K562 (cell line): ENCODE data around the gene TSPAN1. TPM values are rescaled to one million over a fixed set of nuclear protein-coding genes. Genes with fewer than 3 reads are reported as not detected.

Experiments
- ARNT ChIP-seq, 2 experiments: fragments of 450-650 bp; IDR thresholded peaks; 2 replicates each; pipeline ENCODE4 v1.6.1; 2016; ENCODE audit warnings: mild to moderate bottlenecking in 1 of 2
- ASH1L ChIP-seq: fragments of 450-650 bp; IDR thresholded peaks from 2 replicates; pipeline ENCODE4 v1.6.1; 2018; ENCODE audit warnings: borderline replicate concordance, mild to moderate bottlenecking, low read depth; ENCODE audit not compliant: partially characterized antibody
- C11orf30 ChIP-seq: fragments of 450-650 bp; IDR thresholded peaks from 2 replicates; pipeline ENCODE4 v1.6.1; 2016; ENCODE audit warnings: low read depth, mild to moderate bottlenecking
- KLF6 ChIP-seq: fragments of 250-450 bp; sonication (Bioruptor Pico); IDR thresholded peaks from 2 replicates; pipeline ENCODE4 v1.4.0; 2020; ENCODE audit warnings: mild to moderate bottlenecking, moderate library complexity, borderline replicate concordance
- RB1 ChIP-seq: fragments of 450-650 bp; IDR thresholded peaks from 2 replicates; pipeline ENCODE4 v1.6.1; 2017; ENCODE audit warnings: low read depth, mild to moderate bottlenecking
- XRCC3 ChIP-seq: fragments of 450-650 bp; IDR thresholded peaks from 2 replicates; pipeline ENCODE4 v1.6.1; 2017; ENCODE audit warnings: mild to moderate bottlenecking, moderate library complexity
- ZBTB40 ChIP-seq, 2 experiments: fragments of 450-650 bp in 1 of 2; sonication (generic) in 1 of 2; formaldehyde crosslinking in 1 of 2; IDR thresholded peaks; 2 replicates each; pipeline versions ENCODE4 v1.7.1 to v1.9.0; 2016 to 2022; ENCODE audit warnings: inconsistent platforms in 1 of 2, mild to moderate bottlenecking in 1 of 2, missing genetic modification reagents in 1 of 2
- ZNF232 ChIP-seq: sonication (generic); formaldehyde crosslinking; IDR thresholded peaks from 2 replicates; pipeline ENCODE4 v1.8.0; 2022; ENCODE audit warnings: mild to moderate bottlenecking, missing genetic modification reagents
- ZNF518B ChIP-seq: fragments of 250-450 bp; sonication (Bioruptor Pico); IDR thresholded peaks from 2 replicates; pipeline ENCODE4 v1.5.0; 2021; ENCODE audit warnings: mild to moderate bottlenecking, moderate library complexity
- polyA plus RNA-seq, 8 experiments: library from polyadenylated mRNA; depleted of rRNA in 4 of 8; stranded (reverse) in 5 of 8; unstranded in 3 of 8; fragments of >200 nt; fragmentation: Nextera tagmentation in 2 of 8; fragmentation: Illumina TruSeq in 1 of 8; extraction: Ambion mirVana in 2 of 8; extraction: Trizol in 1 of 8; gene quantifications; 2 replicates each; pipeline versions ENCODE4 v1.2.1 to v1.2.3, GENCODE V29; 2011 to 2014; ENCODE audit warnings: inconsistent platforms in 1 of 8, missing spikeins in 1 of 8
- total RNA-seq, 7 experiments: library from RNA; depleted of rRNA in 6 of 7; stranded (reverse); fragments of >200 nt in 6 of 7; fragmentation: Illumina TruSeq in 2 of 7; extraction: Trizol in 2 of 7; gene quantifications; 2 replicates each; pipeline versions ENCODE4 v1.2.1 to v1.2.3, GENCODE V29; 2011 to 2021; ENCODE audit warnings: low replicate concordance in 1 of 7

Gene TSPAN1
- total and polyA plus RNA-seq, 9 of the 15 experiments (the other 6 are each of a cell fraction or from before 2014, with no cell fraction given) = 0.58 TPM; not detected in 8

- TF ChIP-seq ZBTB40 (IDR thresholded peaks at IDR 0.05) (no peak), ZBTB40 (CRISPR knock-in tag; IDR thresholded peaks at IDR 0.05) (no peak), KLF6 (CRISPR knock-in tag) (no peak), ZNF232 (CRISPR knock-in tag) (no peak), XRCC3 (no peak), ZNF518B (CRISPR knock-in tag) (no peak), RB1 (no peak), ASH1L (no peak), C11orf30 (no peak), ARNT (IDR thresholded peaks at IDR 0.05) (no peak)
These were observed 16.3 kb downstream of the TSPAN1 start (continued) for GRCh38 chr1:46191033-46191701.
